PC-9 (cell line): ENCODE data around the gene PRXL2B.

Source experiments
- EZH2 ChIP-seq: fragments of 200-600 bp; sonication (generic); IDR thresholded peaks from 2 replicates; pipeline ENCODE4 v1.8.0; 2017; ENCODE audit warnings: antibody characterized with exemption, low read depth
- TF ChIP-seq, protein P1 (sequence below): fragments of 200-600 bp; sonication (generic); conservative IDR thresholded peaks from 2 replicates; pipeline ENCODE4 v1.6.1; 2017; ENCODE audit warnings: mixed run types, antibody characterized with exemption, mild to moderate bottlenecking, moderate library complexity

GRCh38 chr1:2559509-2560298, 26.9 kb upstream of the PRXL2B start:
- TF ChIP-seq, protein P1, sequence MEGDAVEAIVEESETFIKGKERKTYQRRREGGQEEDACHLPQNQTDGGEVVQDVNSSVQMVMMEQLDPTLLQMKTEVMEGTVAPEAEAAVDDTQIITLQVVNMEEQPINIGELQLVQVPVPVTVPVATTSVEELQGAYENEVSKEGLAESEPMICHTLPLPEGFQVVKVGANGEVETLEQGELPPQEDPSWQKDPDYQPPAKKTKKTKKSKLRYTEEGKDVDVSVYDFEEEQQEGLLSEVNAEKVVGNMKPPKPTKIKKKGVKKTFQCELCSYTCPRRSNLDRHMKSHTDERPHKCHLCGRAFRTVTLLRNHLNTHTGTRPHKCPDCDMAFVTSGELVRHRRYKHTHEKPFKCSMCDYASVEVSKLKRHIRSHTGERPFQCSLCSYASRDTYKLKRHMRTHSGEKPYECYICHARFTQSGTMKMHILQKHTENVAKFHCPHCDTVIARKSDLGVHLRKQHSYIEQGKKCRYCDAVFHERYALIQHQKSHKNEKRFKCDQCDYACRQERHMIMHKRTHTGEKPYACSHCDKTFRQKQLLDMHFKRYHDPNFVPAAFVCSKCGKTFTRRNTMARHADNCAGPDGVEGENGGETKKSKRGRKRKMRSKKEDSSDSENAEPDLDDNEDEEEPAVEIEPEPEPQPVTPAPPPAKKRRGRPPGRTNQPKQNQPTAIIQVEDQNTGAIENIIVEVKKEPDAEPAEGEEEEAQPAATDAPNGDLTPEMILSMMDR = no peak
- TF ChIP-seq EZH2 = no peak
